Activated T-cell treated with anti-CD3 and anti-CD28 coated beads for 24 hours (primary cell): ENCODE data around the gene PTPRN2.
"Not testable (repeated sequence)": the region's sequence is repeated elsewhere in the genome, so short reads cannot be mapped to it uniquely, and the experiment has no call there.

Source experiments
- DNase-seq: peaks from one replicate; pipeline ENCODE4 v3.0.0-alpha.2; 2020; ENCODE audit warnings: low read depth

PTPRN2 gene

DNA sequence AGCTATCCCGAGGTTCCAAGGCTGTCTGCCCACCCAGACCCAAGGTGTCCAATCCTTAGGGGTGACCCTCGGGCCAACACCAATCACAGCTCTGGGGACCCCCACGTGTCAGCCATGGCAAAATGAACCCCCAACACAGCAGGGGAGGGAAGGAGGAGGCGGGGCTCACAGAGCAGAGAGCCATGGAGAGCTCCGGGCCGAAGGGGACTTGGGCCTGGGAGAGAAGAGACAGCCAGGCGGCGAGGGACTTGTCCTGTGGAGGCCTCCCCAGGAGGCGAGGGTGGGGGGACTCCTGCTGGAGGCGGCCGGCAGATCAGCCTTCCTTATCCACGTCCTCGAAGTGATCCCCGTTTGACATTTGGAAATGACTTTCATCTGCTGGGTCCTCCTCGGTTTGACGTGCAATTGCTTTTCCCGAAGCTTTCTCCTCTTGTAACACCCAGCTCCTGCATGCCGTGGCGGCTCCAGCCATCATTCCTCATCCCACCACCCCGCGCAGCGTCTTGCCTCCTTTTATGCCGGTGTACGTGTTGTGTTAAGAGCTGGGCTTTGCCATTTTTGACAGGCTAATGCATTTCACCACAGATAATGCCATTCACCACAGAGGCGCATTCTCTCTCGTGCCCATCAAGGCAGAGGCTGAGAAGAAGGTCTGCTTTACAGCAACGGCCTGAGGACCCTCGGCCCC, 913.5 kb downstream of the PTPRN2 start:
- DNase-seq, result no peak

DNA sequence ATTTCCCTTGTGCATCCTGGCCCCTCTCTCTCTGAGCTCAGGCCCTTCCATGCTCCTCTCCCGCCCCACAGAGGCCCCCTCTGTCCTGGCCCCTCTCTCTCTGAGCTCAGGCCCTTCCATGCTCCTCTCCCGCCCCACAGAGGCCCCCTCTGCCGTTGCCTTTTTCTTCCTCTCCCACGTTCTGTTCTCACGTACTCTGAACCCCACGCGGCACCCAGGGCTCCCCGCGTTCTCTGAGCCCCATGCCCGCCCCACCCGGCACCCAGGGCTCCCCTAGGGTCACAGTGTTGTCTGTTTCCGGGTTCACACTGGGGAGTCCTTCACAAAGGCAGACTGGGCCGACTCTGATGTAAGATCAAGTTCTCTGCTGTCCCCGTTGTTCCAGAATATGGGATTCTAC, 914.0 kb downstream of the PTPRN2 start:
- no peak for DNase-seq

DNA sequence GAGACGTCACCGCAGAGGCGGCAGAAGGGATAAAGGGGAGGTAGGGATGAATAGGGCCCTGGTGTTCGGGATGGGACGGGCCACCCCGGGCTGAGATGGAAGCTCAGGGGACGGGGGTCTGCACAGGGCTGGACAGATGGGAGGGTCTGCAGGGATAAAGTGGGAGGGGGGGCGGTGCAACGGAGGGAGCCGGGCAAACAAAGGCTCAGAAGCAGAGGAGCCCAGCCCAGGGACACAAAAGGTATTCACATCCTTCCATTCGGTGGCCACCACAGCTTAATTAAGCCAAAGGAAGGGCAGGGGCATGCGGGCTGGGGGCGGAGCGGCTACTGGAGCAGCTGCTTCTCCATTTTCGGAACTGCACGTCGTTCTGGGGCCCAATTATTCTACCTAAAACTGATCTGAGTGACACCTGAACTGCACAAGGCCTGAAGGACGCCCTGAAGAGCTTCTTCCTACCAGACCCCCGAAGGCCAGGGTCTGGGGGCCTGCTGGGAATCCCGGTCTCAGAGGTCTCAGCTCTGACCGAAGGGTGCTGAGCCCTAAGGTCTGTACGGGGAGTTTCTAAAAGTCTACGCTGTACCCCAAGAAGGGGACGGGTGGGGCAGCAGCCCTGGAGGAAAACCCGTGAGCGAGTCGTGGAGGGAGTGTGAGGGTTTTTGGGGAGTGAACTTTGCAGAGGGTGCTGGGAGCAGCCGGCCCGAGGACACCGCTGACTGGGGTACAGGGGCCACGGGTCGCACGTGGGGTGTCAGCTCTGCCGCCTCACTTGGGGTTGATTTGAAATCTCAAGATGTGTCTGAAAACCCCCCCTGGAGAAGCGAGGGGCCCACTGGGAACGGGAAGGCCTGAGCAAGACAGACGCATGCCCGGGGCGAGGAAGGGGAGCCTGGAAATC, 916.0 kb downstream of the PTPRN2 start:
- no peak for DNase-seq

DNA sequence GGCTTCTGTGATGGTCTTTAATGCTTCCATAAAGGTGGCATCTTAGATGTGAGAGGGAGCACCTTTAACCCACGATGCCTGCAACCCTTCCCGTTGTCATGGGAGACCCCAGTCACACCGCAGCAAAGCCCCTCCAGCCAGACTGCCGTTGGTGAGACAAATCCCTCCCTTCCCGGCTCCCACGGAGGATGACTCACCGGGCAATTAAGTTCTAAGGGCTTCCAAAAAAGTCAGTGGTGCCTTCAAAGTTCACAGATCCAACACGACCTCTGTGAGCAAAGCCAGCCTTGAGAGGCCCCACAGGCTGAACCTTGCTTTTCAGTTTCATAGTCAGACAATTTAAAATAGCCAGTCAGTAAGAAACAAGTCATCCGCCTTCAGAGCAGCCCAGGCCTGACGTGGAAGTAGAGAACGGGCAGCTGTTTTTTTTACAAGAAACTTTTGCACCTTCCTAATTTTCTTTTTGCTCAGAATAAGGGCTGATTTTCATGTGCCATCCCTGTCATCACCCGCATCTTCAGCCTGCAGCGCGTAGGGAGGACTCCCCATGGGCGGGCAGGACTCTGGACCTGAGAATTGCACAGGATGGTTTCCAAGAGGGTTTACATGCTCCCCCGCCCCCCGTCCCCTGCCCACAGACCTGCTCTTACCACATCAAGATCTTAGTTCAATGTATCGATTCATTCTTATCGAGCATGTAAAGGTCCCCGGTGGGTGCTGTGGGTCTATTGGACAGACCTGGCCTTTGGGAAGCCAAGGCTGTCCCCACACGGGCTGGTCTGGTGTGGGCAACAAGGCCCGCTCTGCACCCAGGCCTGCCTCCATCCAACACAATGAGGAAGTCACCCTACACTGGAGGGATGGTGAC, 916.9 kb downstream of the PTPRN2 start:
- no peak for DNase-seq

DNA sequence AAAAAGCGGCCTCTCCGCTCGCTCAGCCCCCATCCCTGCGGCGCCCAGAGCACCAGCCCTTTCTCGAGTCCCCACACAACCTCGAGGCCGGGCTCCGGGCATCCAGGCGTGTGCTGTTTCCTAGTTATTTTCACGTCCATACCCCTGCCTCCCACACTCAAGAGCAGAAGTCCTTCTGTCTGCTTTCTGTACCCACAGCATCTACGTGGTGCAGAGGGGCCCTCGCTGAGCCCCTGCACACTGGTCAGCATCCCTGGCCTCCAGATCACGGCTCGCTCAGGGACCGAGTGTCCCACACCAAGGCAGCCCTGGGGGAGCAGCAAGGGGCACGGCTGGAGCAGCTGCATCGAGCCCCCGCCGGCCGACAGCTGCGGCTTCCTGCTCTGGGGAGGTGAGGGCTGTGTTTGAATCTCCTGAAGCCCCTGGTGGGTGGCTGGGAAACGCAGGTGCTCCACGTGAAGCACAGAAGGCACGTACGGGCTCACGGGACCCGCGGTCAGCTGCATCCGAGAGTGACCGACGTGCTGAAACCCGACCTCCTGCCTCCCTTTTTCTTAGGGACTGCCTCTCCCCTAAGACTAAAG, 917.8 kb downstream of the PTPRN2 start:
- DNase-seq, result no peak

DNA sequence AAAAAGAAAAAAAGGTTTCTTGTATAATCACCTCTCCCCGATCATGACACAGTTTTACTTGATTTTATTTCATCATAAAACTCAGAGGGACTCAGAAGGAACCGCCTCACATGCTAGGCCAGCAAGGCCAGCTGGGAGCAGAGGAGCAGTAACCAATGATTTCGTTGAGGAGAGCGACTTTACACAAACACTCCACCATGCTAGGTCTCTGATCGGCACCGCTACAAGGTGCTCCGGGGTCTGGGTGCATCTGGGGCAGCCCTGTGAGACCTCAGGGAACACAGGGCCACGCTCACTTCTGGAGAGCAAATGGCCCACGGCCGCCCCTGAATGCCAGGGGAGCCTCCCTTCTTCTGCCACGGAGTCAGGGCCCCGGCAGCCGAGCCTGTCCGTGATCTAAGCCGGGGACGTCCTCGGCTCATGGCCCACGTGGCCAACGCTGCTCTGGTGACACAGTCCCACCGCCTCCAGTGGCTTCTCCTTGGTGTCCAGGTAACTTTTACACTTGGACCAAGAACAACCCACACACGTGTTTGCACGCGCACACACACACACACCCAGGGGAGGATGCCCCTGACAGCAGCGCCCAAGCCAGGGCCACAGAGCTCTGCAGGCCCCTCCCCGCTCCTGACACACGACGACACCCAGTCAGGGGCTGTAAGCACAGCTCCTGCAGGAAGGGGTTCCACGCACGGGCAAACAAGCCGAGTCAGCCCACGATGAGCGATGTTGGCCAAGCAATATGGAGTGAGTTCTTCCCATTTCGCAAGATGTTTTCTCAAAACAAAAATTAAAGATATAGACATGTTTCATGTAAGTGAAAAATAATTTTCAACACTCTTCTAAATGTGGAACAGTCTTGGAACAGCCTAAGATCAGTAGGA, 918.5 kb downstream of the PTPRN2 start:
- no peak for DNase-seq

DNA sequence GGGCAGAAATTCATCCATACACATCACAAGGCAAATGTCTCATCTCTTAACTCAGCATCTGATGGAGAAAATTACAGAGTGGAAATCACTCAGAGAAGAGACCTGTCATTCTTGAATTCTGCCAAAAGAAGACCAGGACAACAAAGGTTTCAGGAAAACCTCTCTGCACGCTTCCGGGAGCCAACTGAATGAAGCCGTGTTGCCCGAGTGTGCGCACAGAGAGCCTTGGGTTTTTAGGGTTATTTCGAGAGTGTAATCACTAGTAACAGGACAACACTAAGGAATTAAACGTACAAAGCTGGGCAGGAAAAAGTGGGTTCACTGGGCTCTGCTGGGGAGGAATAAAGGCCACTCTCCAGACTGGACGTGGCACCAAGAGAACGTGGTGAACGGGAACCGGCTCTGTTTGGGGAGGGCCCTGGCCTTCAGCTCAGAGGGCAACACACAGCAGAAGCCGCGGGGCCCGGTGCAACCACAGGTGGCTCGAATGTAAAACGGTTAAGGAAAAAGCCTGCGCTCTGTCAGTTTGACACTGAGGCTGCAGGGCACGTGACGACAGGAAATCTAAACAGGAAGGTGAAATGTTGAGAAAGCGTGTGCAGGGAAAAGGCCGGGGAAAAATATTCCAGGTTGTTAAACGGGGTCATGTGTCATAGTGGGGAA, 919.3 kb downstream of the PTPRN2 start:
- DNase-seq, result no peak

DNA sequence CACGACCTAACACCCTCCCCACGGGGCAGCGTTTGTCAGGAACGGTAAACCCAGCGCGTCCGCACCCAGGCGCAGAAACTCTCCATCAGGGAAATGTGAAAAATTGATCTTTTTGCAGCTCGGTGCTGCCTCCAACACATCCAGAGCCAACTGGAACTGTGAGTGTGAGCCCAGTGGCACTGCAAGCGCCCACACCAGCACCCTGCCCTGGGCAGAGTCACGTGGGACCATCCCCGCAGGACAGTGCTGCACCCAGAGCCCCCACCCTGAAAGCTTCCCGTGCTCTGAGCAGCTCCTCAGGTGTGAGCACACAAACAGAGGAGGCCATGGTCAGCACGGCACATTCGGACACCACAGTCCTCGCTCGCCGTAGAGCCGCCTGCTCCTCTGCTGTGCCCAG, 919.9 kb downstream of the PTPRN2 start:
- no peak for DNase-seq

DNA sequence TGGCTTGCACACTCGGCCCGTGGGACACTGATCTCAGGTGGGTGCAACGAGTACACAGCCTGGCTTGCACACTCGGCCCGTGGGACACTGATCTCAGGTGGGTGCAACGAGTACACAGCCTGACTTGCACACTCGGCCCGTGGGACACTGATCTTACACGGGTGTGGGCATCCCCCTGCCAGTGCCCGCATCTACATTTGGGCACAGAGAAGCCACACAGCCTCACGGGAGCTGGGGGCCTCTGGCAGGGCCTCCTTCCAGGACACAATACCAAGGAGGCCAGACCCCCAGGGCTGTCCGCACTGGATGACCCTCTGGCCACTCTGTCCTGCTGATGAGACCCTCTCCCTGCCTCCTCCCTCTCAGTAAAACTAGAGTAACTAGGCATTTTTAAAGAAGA, 920.4 kb downstream of the PTPRN2 start:
- no peak for DNase-seq

DNA sequence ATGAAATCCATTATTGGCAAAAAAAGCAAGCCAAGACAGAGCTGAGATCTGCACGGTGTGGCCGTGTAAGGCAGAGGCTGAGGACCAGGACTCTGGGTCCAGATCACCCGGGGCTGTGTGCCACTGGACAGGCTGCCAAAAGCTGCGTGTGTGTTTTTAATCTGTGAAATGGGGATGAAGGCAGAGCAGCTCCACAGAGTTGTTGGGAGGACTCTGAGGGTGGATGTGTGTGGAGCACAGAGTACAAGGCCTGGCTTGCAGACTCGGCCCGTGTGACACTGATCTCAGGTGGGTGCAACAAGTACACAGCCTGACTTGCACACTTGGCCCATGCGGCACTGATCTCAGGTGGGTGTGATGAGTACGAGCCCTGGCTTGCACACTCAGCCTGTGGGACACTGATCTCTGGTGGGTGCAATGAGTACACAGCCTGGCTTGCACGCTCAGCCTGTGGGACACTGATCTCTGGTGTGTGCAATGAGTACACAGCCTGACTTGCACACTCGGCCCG, 921.0 kb downstream of the PTPRN2 start:
- DNase-seq, result no peak

DNA sequence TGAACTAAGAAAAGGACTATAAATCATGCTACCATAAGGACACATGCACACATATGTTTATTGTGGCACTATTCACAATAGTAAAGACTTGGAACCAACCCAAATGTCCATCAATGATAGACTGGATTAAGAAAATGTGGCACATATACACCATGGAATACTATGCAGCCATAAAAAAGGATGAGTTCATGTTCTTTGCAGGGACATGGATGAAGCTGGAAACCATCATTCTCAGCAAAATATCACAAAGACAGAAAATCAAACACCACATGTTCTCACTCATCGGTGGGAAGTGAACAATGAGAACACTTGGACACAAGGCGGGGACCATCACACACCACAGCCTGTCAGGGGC, 922.0 kb downstream of the PTPRN2 start:
- DNase-seq, result not testable (repeated sequence)

DNA sequence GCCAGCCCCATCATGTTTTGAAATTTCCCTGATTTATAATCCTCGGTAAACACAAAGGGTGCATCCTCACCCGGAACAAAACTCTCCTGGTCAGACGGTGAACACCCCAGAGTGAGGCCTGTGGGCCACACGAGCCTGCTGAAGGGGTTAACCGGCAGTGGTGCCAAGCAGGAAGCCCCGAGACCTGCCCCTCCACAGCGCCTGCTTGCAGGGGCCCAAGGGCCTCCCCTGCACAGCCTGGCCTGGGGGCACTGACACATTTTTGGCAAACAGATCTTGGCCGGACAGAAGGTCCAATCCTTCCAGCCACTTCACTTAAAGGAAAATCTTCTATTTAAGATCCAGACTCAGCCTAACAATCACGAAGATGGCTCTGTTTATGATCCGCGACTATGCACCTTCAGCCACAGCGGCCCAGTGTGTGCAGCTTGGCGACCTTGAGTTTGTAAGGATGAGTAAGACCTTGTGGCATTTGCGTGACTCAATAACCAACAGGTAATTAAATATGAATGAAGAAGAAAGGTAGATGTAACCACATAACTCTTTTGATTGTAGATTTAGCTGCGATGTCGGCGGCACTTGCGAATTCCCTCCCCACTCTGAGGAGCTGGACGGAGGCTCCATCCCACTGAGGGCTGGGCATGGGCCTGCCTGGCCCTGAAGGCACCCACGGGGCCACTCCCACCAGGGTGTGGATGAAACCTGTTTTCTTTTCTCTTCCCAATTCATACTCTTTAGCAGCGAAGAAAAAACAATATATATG, 922.6 kb downstream of the PTPRN2 start:
- DNase-seq, result no peak

DNA sequence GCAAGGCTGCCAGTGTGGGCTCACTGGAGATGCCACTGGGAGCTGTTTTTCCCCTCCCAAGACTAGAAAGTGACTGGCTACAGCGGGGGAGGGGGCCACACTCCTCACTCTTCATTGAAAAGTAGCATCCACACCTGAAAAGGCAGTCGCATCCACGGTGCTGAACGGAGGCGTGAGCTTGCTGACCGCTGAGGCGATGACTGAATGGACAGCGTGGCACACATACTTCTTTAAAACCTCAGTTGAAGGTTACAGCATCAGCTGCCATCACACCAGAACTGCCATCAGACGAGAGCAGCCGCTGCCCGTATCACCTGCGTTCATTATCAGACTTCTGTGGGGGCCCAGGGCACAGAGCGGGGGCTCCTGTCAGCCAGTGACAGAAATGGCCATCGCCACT, 923.6 kb downstream of the PTPRN2 start:
- DNase-seq, result no peak

DNA sequence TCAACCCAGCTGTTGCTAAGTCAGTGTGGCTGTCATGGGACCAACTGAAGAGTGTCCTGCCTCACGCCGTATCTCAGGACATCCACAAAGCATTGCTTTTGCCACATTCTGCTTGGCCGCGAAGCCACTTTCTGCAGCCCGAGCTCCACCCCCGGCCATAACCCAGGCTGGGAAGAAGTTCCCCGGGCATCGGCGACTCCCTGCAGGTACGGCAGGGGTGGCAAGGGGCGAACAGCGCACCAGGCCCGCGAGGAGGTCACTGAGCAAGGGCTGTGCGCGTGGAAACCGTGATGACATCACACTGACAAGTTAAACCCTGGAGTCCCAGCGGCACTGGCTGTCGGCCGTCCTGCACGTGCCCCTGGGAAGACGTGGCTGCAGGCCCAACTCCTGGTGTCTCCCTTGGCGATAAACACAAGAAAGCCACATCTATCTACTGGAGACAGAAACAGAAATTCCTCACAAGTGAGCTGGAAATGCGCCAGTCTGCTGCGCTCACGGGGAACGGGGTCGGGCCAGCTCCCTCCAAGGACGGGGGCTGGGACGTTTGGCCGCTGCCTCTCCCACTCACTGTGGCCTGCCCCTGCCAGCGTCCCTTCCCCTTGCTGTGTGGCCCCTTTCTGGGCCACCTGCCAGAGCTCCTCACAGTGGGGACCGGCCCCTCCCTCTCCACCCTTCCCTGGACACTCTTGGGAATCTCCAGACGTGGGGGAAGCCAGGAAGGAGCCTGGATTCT, 924.5 kb downstream of the PTPRN2 start:
- DNase-seq, result no peak

DNA sequence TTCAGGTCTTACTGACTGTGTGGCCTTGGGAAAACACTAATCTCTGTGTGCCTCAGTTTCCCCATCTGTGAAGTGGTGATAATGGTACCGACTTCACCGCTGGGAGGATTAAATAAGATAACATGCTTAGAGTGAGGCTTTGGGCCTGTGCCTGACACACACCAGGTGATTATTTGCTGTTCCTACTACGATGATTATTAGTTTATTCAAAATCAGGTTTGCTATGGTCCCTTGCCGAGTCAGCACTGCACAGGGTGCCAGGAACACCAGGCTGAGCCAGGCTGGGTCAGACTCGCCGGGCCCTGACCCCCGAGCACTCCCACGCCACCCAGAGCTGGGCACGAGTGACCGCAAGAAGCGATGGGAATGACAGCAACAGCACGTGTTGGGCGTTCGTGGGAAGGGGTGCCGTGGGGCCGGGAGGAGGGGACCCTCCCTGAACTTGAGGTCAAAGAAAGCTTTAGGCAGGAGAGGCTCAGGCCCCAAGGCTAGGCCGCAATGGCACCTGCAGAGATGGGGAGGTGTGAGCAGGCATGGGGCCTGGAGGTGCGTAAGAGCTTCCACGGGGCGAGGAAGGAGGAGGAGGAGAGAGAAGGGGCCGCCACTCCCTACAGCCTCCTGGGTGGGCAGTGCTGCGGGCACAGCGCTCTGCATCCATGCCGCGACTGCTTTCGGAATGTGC, 925.4 kb downstream of the PTPRN2 start:
- DNase-seq, result no peak

DNA sequence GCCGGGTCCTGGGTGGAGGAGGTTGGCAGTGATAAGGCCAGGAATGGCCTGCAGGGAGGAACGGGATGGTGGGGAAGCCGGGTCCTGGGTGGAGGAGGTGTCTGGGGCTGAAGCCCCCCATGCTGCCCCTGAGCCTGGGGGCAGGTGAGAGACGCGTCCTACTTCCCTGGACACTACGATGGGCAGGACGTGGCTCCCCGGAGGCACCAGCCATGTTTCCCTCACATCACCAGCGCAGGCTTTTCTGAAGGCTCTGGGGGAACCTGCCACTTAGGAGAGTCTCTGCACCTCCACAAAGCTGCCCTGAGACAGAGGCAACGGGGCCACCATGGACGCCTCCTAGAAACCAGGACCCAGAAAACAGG, 926.0 kb downstream of the PTPRN2 start:
- no peak for DNase-seq

DNA sequence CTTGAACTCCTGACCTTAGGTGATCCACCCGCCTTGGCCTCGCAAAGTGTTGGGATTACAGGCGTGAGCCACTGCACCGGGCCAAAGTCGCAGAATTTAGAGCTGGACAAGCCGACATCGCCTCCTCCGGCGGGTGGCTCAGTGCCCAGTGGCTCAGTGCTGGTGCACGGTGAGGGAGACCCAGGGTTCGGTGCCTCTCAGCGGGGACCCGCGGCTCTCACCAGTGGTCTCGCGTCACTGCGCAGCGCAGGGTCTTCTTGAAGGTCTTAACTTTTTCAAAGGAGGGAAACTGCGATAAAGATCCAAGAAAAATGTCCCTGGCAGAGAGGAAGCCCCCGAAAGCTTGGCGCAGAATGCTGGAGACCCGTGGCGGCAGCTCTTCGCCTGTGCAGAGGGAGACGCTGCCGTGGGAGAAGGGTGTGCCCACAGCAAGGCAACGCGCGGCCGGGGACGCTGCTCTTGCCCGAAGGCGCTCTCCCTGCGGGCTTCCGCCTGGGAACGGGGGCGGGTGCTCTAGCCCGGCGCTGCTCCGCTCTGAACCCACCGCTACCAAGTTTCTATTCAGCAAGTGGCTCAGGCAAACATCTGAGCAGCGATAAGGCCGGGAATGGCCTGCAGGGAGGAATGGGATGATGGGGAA, 926.5 kb downstream of the PTPRN2 start:
- DNase-seq, result no peak

DNA sequence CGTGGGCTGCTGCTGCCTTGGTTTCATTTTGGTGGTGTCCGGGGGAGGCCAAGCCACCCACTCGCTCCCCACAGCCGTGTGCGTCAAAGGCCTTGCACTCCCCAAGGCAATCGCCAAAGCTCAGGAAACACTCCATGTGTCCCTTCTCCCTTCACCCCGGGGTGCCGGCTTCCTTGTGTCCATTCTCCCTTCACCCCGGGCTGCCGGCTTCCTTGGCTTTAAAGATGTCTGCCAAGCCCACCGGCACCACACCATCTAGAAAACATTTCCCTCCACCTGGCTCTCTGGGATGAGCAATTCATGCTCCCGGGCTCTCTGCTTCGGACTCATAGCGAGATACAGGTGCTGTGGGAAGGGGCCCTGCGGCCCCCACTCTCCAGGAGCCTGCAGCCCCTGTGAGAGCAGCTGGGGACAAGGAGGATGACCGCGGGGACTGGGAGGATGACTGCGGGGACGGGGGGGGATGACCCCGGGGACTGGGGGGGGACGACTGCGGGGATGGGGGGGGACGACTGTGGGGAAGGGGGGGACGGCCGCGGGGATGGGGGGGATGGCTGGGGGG, 928.7 kb downstream of the PTPRN2 start:
- no peak for DNase-seq
